ENCODE results near the gene FAM168B.

The FAM168B gene

DNA sequence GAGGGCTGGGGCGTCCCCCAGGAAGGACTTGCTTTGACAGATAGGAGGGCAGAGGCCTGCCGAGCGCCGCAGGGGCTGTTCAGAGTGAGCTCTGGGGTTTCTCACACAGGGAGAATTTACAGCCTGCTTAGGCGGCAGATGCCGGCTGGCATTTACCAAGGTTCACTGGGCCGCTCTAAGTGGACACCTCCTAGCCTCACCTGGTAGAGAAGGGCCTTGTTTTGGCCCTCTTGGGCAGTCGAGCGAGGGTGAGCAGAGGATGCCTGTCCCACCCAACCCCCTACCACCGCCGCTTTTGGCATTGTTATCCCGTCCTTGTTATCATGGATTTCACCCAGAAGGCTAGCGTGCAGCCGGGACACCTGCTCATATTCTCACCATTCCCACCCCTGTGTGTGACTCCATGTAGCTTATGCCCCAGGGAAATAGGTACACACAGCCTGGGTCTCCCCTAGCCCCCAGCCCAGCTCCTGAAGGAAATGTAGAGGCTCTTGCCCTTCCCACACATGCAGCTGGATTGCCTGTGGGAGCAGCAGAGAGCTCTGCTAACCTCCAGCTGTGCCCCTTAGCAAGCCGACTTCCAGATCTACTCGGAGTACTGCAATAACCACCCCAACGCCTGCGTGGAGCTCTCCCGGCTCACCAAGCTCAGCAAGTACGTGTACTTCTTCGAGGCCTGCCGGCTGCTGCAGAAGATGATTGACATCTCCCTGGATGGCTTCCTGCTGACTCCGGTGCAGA, 52.4 kb downstream of the FAM168B start:
- DNase-seq (ENCODE audit: extremely low read depth in 1 of 2, low read depth in 1 of 2), result no peak

DNA sequence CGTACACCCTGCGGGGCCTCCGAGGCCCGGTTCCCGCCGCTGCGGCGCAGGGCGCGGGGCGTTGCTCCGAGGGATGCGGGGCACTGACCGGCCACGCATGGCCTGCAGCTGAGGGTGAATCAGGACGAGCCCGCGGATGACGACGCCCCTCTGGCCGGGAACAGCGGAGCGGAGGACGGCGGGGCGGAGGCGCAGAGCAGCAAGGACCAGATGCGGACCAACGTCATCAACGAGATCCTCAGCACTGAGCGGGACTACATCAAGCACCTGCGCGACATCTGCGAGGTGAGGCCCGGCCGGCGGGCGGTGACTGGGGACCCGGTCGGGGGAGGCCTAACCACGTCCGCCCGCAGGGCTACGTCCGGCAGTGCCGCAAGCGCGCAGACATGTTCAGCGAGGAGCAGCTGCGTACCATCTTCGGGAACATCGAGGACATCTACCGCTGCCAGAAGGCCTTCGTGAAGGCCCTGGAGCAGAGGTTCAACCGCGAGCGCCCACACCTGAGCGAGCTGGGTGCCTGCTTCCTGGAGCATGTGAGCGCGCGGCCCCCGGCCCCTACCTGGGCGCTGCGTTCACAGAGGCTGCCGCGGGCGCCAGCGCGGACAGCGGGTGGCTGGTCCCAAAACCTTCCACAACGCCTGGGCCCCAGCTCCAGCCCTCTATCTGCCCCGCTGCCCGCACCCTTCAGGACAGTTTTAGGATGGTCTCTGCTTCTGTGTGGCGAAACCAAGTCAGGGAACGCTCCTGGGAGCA, 53.2 kb downstream of the FAM168B start:
- no peak for DNase-seq (ENCODE audit: extremely low read depth in 1 of 2, low read depth in 1 of 2)

DNA sequence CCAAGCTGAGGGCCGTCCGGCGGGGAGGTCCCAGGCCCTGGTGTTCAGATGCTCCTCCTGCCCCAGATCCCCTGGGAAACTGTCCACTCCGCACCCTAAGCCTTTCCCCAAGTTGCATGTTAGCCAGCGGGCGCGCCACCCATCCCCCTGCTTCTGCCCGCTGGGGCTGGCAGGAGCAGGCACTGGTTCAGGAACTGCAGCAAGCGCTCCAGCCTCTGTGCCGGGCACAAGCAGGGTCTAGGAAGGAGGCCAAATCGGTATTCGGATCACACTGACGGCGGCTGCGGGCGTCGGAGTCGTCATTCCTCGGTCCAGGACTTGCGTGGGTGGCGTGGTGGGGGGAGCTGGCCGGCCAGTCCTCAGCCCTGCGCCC, 53.7 kb downstream of the FAM168B start:
- DNase-seq (ENCODE audit: extremely low read depth in 1 of 2, low read depth in 1 of 2), result no peak

DNA sequence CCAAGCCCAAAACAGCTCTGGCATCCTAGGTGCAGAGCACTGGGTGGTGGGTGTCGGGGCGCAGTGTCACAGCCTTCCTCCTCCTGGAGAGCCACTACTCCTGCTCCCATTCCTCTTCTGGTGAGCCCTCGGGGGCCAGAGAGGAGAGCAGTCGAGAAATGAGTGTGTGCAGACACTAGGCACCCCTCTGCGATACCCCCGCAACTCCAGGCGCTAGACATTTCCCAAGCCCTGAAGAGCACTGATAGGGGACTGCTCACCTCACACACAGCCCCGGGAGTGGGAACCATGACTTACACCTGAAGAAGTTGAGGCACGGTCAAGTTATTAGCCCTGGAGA, 54.2 kb downstream of the FAM168B start:
- DNase-seq (ENCODE audit: extremely low read depth in 1 of 2, low read depth in 1 of 2), result no peak

DNA sequence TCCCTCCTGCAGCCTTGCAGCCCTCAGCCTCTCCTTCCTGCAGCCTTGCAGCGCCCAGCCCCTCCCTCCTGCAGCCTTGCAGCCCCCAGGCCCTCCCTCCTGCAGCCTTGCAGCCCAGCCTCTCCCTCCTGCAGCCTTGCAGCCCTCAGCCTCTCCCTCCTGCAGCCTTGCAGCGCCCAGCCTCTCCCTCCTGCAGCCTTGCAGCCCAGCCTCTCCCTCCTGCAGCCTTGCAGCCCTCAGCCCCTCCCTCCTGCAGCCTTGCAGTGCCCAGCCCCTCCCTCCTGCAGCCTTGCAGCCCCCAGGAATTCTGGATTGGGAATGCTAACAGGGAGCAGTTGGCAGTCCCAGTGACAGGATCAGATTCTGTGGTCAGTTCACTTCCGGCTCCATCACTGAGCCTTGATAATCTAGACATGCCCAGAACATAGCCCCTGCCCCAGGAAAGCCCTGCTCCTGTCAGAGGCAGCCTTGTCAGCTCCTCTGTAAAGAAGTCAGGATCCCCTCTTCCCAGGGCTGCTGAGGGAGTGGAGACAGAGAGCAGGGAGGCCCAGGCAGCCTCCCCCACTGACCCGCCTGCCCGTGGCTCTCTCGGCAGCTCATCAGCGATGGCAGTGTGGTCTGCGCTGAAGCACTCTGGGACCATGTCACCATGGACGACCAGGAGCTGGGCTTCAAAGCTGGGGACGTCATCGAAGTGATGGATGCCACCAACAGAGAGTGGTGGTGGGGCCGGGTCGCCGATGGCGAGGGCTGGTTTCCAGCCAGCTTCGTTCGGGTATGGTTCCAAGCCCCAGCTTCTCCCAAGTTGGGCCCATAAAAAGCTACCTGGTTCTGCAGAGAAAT, 54.8 kb downstream of the FAM168B start:
- no peak for DNase-seq (ENCODE audit: extremely low read depth in 1 of 2, low read depth in 1 of 2)

DNA sequence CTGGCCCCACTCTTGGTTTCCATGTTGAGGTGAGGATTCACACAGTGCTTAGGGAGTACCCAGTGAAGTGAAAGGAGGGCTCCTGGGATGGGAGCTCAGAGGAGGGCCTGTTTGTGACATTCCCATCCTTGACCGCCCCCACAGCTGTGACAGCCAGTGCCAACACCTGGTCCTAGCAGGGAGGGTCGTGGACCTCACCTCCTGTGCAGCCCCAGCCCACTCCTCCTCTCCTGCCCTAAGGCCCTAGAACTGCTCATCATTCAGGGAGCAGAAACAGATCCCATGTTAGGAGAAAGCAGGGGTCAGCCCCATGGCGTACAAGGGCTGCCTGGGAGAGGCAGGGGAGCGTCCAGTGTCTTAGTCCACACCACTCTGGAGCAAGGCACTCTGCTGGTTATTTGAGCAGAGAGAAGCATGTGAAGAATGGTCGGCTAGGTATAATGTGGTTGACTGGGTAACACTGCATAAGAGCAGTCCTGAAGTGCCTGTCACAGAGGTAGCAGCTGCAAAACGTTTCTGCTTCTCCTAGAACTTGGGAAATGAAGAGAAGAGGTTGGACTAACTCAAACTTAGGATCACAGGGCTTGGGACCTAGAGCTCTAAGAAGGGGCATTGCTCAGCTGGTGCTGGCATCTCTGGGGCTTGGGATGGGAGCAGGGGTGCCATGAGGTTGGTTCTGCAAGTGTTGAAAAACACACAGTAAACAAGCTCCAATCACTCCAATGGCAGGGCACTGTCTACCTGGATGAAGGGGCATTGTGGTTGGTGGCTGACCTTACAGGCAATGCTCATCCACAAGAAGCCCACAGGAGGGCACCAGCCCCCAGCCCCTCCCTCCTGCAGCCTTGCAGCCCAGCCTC, 55.6 kb downstream of the FAM168B start:
- no peak for DNase-seq (ENCODE audit: extremely low read depth in 1 of 2, low read depth in 1 of 2)

DNA sequence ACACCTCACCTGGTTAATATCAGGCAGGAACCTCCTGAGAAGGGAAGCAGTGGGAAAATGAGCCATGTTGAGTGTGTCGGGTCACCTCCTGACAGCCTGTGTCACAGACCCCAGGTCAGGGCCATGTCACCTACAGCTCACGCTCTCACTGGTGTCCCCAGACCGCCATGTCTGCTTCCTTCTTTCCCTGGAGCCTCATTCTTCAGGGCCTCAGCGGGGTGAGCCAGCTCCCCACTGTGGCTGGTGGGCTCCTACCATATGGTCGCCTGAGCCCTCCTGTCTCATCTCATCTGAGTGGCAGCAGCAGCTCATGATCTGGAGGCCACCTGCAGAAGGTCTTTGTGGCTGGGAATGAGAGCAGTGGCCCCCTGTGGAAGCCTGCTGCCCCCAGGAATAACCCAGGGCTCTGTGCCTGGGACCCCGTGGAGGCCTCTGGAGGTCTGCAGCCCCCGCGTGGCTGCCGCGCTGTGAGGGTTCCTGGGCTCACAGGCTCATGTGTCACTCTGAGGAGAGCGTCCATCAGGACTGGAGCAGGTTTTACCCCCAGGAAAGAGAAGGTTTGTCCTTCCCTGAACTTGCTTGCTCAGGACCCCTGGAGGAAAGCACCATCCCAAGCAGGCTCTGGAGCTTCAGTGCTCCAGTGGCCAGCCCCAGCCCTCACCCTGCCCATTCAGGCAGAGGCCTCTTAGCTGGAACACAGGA, 56.4 kb downstream of the FAM168B start:
- no peak for DNase-seq (ENCODE audit: extremely low read depth in 1 of 2, low read depth in 1 of 2)

DNA sequence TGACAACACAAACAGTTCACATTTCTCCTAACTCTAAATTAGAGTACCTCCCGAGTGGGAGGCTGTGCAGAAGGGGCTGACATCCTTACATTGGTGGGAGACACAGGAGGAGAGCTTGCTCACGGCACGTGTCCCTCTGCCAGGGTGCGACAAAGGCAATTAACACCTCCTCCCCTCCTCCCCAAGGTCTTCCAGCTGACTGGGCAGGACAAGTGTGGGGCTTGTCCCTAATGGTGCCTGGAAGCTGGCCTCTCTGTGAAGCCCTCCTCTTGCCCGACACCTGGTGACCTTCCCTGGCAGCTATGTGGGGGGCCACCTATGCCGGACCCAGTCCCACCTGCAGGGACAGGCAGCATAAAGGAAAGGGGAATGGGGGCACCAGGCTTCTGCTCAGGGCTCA, 57.0 kb downstream of the FAM168B start:
- no peak for DNase-seq (ENCODE audit: extremely low read depth in 1 of 2, low read depth in 1 of 2)

DNA sequence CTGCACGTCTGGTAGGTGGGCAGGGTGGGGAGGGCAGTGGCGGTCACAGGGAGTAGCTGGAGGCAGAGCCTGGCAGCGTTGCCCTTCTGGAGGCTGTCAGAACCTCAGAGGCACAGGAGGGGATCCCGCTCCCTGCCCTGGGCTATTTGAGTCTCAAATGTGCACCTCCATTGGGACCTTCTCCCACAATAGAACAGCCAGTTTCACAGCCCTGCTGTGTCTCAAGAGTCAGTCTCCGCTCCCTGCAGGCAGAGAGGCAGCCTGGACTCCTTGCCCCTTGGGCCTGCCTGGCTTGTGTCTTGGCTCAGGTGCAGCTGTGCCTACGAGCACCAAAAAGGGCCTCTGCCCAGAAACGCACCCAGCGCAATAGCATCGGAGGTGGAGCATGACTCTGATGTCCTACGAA, 57.4 kb downstream of the FAM168B start:
- no peak for DNase-seq (ENCODE audit: extremely low read depth in 1 of 2, low read depth in 1 of 2)

DNA sequence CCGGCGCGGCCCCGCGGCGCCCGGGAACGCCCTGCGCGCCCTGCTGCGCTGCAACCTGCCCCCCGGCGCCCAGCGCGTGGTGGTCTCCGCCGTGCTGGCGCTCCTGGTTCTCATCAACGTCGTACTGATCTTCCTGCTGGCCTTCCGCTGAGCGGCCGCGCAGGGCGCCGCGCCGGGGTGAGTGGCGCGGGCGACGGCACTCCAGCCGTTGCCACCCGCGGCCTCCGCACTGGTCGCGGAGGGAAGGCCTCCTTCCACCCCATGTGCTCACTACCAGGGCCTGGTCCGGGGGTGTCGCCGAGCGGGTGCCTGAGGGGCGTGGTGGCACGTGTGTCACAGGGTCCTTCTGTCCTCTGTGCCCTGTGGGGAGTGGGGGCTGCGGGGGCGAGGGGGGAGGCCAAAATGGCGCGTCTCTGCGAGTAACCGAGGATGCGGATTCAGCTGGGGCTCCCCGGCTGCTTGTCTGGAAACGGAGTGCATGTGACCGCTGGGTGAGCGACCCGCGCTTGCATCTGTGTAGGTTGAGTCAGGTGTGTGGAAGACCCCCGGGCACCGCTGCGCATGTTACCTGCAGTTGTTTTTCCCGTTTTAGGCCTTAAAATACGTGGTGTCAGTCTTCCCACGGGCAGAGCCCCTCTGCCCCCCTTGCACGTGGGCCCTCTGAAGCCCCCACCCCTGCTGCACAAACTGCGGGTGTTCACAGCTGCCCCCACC, 58.0 kb downstream of the FAM168B start:
- no peak for DNase-seq (ENCODE audit: extremely low read depth in 1 of 2, low read depth in 1 of 2)

DNA sequence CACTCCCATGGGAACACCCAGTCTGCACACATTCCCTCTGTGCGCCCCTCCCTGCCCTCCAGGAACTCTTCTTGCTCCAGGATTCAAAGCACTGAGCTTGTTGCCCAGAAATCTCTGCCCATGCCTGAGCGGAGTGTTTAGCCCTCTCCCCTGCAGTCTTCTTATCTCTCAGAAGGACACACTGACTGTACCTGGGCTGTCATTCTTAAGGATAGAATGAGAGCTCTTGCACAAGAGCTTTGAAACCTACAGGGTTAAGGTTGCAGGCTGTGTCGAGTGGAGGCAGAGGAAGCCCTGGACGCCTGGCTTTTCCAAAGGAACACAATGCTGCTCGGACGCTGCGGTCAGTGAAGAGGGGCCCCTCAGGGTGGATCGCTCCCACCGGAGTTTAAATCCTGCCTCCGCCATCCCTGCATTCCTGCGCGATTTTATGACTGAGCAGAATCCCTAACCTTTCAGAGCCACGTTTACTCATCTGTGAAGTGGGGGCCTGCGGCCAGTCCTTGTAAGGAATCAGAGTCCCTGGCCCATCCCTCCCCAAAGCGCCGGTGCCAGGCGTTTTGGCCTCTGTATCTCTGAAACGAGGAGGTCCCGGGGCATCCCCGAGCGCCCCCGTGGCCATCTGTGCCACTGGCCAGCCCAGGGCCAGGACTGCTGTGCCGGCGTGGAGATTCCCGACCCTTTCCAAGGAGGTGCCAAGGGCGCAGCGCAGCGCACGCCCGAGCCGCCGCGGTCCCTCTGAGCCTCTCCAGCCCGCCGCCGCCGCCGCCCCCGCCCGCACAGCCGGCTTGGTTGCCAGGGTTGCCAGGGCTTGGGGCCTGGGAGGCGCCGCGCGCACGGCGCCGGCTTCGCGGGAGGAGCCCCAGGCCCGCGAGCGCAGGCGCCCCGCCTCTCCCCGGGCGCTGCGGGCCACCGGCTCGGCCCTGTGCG, 58.9 kb downstream of the FAM168B start:
- DNase-seq (ENCODE audit: extremely low read depth in 1 of 2, low read depth in 1 of 2), result peak in 1 of 2 donors; percentile 23

DNA sequence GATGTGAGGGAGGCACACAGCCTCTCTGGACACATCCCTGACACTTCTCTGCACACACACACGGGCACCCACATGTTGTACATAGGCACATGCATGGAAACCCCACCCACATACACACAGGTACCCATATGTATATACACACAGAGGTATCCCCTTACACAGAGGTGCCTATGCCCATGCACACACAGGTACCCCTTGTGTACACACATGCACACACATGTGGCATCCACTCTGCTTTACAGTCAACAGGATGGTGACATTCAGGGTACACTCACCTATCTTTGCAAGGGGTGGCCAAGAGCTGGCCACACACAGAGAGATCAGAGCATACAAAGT, 59.5 kb downstream of the FAM168B start:
- DNase-seq (ENCODE audit: extremely low read depth in 1 of 2, low read depth in 1 of 2), result no peak

DNA sequence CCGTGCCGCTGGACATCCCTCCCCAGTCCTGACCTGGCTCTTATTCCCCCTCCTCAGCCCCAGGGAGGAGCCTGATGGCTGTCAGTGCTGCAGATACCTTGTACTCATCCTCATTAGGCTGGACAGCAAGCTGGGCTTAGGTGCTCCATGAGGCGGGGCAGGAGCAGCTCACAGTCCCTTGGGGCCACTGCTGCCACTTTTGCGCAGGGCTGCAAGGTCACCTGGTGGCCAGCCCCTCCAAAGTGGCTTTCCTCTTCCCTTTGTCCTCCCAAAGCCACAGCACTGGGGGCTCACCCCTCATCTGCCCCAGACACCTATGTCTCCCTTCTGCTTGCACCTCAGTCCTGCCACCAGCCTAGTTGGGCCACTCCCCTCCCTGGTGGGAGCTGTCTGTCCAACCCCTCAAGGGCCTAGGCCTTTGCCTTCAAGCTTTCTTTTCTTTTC, 60.8 kb downstream of the FAM168B start:
- no peak for DNase-seq (ENCODE audit: extremely low read depth in 1 of 2, low read depth in 1 of 2)

DNA sequence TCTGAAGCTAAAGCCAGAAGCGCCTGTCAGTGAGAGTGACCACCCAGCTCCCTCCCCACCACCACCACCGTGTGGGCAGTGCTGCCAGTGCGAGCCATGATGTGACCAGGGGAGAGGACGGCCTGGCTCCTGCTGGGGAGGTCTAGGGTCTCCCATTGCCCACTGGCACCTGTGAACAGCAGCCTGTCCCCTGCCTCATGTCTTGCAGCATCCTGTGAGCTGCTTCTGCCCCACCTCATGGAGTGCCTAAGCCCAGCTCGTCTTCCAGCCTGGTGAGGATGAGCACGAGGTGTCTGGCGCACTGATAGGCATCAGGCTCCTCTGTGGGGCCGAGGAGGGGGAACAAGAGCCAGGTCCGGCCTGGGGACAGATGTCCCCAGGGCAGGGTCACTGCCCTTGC, 61.4 kb downstream of the FAM168B start:
- DNase-seq (ENCODE audit: extremely low read depth in 1 of 2, low read depth in 1 of 2), result no peak

DNA sequence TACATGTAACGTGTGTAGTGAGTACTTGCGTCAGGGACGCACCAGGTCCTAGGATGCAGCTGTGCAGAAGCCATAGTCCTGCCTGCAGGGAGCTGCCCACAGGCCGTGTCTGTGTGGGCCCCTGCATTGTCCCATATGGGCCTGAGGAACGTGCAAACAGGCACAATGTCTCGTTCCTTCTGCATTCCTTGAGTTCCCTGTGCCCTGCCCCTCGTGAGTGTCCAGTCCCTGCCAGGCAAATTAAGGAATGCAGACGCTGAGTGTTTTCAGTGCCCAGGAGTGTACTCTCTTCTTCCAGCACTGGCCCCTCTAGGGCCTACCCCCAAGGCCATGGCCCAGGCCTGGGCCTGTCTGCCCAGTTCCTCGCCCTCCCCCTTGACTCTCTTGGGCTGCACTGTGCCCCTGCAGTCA, 61.8 kb downstream of the FAM168B start:
- DNase-seq (ENCODE audit: extremely low read depth in 1 of 2, low read depth in 1 of 2), result no peak

DNA sequence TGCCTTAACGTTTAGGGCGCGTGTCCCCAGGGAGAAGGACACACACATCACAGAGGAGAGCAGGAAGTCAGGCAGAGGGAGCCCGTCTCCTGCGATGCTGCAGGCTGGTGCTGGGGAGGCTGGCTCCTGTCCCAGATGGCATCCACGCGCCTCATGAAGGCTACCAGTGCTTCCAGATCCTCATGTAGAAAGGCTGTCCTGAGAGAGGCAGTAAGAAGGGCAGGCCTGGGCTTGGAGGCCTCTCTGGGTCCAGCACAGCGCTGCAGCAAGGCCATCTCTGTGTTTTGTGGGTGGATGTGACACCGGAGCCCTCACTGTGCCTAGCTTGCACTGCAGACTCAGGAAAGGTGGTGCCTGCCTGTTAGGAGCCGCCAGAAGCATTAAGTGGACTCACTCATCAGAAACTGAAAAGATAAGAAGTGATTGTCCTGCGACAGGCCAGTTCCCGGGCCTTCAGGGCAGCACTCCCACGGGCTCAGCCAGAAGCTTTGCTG, 62.7 kb downstream of the FAM168B start:
- DNase-seq (ENCODE audit: extremely low read depth in 1 of 2, low read depth in 1 of 2), result no peak

DNA sequence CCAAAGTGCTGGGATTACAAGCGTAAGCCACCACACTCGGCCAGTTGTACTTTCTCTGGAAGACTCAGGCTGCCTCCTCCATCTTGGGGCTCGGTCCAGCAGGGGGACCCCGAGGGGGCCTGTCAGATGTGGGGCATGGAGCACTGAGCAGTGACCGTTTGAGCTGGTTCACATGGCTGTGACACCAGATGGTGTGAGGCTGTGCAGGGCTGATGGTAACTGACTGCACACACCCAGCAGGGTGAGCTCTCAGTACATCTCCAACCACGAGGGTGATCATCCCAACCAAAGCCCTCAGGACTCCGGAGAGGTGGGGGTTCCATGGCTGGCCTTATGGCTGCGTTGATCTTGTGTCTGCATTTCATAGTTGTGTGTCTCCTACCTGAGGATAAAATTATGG, 63.4 kb downstream of the FAM168B start:
- DNase-seq (ENCODE audit: extremely low read depth in 1 of 2, low read depth in 1 of 2), result no peak
